Hematopoietic multipotent progenitor cell treated with erythropoietin and hydrocortisone succinate and interleukin-3 and kit ligand, for 8 days (in vitro differentiated cells): ENCODE data around the gene TMEM121B.

Experiments used
- DNase-seq: peaks from one replicate; pipeline ENCODE4 v3.0.0-alpha.2; 2015

Gene TMEM121B

GRCh38 chr22:17109976-17110375, 11.2 kb downstream of the TMEM121B start:
- DNase-seq, result no peak

- DNase-seq, result no peak
Measured at GRCh38 chr22:17109113-17109865, 11.9 kb downstream of the TMEM121B start.

GRCh38 chr22:17108256-17109112, 12.7 kb downstream of the TMEM121B start:
- DNase-seq, result no peak

GRCh38 chr22:17107547-17107810, 13.7 kb downstream of the TMEM121B start:
- no peak for DNase-seq

GRCh38 chr22:17106785-17107546, 14.2 kb downstream of the TMEM121B start:
- peak; percentile 41 for DNase-seq

GRCh38 chr22:17106161-17106784, 14.9 kb downstream of the TMEM121B start:
- no peak for DNase-seq

GRCh38 chr22:17105143-17106129, 15.7 kb downstream of the TMEM121B start:
- no peak for DNase-seq

GRCh38 chr22:17104336-17104935, 16.7 kb downstream of the TMEM121B start:
- no peak for DNase-seq

GRCh38 chr22:17103351-17103750, 17.8 kb downstream of the TMEM121B start:
- DNase-seq, result no peak

GRCh38 chr22:17102297-17102667, 18.9 kb downstream of the TMEM121B start:
- peak; percentile 6 for DNase-seq

GRCh38 chr22:17101475-17102296, 19.5 kb downstream of the TMEM121B start:
- no peak for DNase-seq

- DNase-seq, result no peak
Measured at GRCh38 chr22:17100621-17101020, 20.5 kb downstream of the TMEM121B start.

- DNase-seq, result peak; percentile 66
Measured at GRCh38 chr22:17098379-17098819, 22.8 kb downstream of the TMEM121B start.

GRCh38 chr22:17097701-17098100, 23.5 kb downstream of the TMEM121B start:
- no peak for DNase-seq

GRCh38 chr22:17097062-17097461, 24.1 kb downstream of the TMEM121B start:
- DNase-seq, result no peak

GRCh38 chr22:17096071-17096470, 25.1 kb downstream of the TMEM121B start:
- DNase-seq, result no peak

- DNase-seq, result no peak
Measured at GRCh38 chr22:17095538-17095937, 25.6 kb downstream of the TMEM121B start.

- DNase-seq, result no peak
Measured at GRCh38 chr22:17093081-17093480, 28.1 kb downstream of the TMEM121B start.

- DNase-seq, result no peak
Measured at GRCh38 chr22:17091851-17092250, 29.3 kb downstream of the TMEM121B start.

- no peak for DNase-seq
Measured at GRCh38 chr22:17090550-17090949, 30.6 kb downstream of the TMEM121B start.
